NT2/D1 (cell line): Measurements from ENCODE around the gene ANXA11.

Experiments
- YY1 ChIP-seq: IDR thresholded peaks from 2 replicates; pipeline ENCODE4 v1.6.1; 2011; ENCODE audit not compliant: insufficient read length, insufficient read depth
- ZNF274 ChIP-seq: IDR thresholded peaks from 2 replicates; pipeline ENCODE4 v1.6.1; 2011; ENCODE audit warnings: mild to moderate bottlenecking, low read depth, low read length

- no peak for TF ChIP-seq ZNF274
- no peak for TF ChIP-seq YY1
Measured at GRCh38 chr10:80200259-80200658, 5.1 kb downstream of the ANXA11 start.
